Measurements from ENCODE around the gene KIF26B.

KIF26B gene

GRCh38 chr1:245700631-245701030 is 545.8 kb downstream of the KIF26B start:
- H3K36me3 ChIP-seq (ENCODE audit: insufficient read depth, low read length), result no peaks in the 10 kb centered on the region
- H3K27me3 ChIP-seq (ENCODE audit: insufficient read depth, low read length), result no peaks in the 10 kb centered on the region; the same call in 1 of the 2 replicates
- H3F3A ChIP-seq (ENCODE audit: insufficient read depth, low read length), result no peaks in the 10 kb centered on the region
- H3K9me2 ChIP-seq (ENCODE audit: low read depth, low read length), result no peaks in the 10 kb centered on the region
- H3K4me1 ChIP-seq (ENCODE audit: insufficient read depth, low read length, severe bottlenecking), result peaks cover 13% of the 10 kb centered on the region
- H3K9ac ChIP-seq (ENCODE audit: low read length), result no peak overlapping the region
- H3K4me2 ChIP-seq (ENCODE audit: low read length), result no peak overlapping the region
- no peak overlapping the region for H2AFZ ChIP-seq (ENCODE audit: low read length)
- no peak overlapping the region for H3K27ac ChIP-seq (ENCODE audit: low read depth, low read length, poor library complexity, severe bottlenecking)
- H3K9me3 ChIP-seq (ENCODE audit: low read length), result no peaks in the 10 kb centered on the region
- no peaks in the 10 kb centered on the region for H3K79me2 ChIP-seq (ENCODE audit: insufficient read depth, low read length)
- no peaks in the 10 kb centered on the region for H4K20me1 ChIP-seq (ENCODE audit: insufficient read depth, low read length)
- TF ChIP-seq, protein P1, sequence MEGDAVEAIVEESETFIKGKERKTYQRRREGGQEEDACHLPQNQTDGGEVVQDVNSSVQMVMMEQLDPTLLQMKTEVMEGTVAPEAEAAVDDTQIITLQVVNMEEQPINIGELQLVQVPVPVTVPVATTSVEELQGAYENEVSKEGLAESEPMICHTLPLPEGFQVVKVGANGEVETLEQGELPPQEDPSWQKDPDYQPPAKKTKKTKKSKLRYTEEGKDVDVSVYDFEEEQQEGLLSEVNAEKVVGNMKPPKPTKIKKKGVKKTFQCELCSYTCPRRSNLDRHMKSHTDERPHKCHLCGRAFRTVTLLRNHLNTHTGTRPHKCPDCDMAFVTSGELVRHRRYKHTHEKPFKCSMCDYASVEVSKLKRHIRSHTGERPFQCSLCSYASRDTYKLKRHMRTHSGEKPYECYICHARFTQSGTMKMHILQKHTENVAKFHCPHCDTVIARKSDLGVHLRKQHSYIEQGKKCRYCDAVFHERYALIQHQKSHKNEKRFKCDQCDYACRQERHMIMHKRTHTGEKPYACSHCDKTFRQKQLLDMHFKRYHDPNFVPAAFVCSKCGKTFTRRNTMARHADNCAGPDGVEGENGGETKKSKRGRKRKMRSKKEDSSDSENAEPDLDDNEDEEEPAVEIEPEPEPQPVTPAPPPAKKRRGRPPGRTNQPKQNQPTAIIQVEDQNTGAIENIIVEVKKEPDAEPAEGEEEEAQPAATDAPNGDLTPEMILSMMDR (IDR thresholded peaks at IDR 0.05; ENCODE audit: low read length), result no peak
- no peak for TF ChIP-seq EZH2 (IDR thresholded peaks at IDR 0.05; ENCODE audit: borderline replicate concordance, low read length)
- no peak overlapping the region for H3K4me3 ChIP-seq (ENCODE audit: low read depth, low read length, poor library complexity, severe bottlenecking)

- Histone ChIP-seq H3K9me2 (ENCODE audit: low read depth, low read length) (no peaks in the 10 kb centered on the region), H3K36me3 (ENCODE audit: insufficient read depth, low read length) (no peaks in the 10 kb centered on the region), H3F3A (ENCODE audit: insufficient read depth, low read length) (no peaks in the 10 kb centered on the region)
Observed at GRCh38 chr1:245701631-245702030, 546.8 kb downstream of the KIF26B start.

DNA sequence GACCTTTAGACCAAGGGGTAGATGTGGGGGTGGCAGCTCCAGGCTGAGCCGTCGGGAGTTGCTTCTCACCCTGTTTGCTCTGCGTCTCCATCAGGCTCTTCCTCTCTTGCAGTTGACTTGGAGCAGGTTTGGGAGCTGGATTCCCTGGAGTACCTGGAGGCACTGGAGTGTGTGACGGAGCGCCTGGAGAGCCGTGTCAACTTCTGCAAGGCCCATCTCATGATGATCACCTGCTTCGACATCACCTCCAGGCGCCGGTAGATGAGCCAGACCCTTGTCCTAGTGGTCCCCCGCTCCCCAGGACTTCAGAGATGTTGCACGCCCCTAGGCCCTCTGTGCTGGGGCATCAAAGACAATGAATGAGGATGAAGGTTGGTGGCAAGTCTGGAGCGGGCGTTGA is 547.6 kb downstream of the KIF26B start:
- H3K9me3 ChIP-seq (ENCODE audit: low read length), result no peaks in the 10 kb centered on the region
- H2AFZ ChIP-seq (ENCODE audit: low read length), result no peak overlapping the region
- H3K9me2 ChIP-seq (ENCODE audit: low read depth, low read length), result no peaks in the 10 kb centered on the region
- H3F3A ChIP-seq (ENCODE audit: insufficient read depth, low read length), result no peaks in the 10 kb centered on the region
- H3K27ac ChIP-seq (ENCODE audit: low read depth, low read length, poor library complexity, severe bottlenecking), result no peak overlapping the region
- no peaks in the 10 kb centered on the region for H3K79me2 ChIP-seq (ENCODE audit: insufficient read depth, low read length)
- H3K9ac ChIP-seq (ENCODE audit: low read length), result no peak overlapping the region
- no peak overlapping the region for H3K4me2 ChIP-seq (ENCODE audit: low read length)
- peaks cover 13% of the 10 kb centered on the region for H3K4me1 ChIP-seq (ENCODE audit: insufficient read depth, low read length, severe bottlenecking)
- no peaks in the 10 kb centered on the region for H4K20me1 ChIP-seq (ENCODE audit: insufficient read depth, low read length)
- no peak for TF ChIP-seq EZH2 (IDR thresholded peaks at IDR 0.05; ENCODE audit: borderline replicate concordance, low read length)
- TF ChIP-seq, protein P1 (IDR thresholded peaks at IDR 0.05; ENCODE audit: low read length), result no peak
- no peaks in the 10 kb centered on the region for H3K36me3 ChIP-seq (ENCODE audit: insufficient read depth, low read length)
- H3K27me3 ChIP-seq (ENCODE audit: insufficient read depth, low read length), result no peaks in the 10 kb centered on the region
- no peak overlapping the region for H3K4me3 ChIP-seq (ENCODE audit: low read depth, low read length, poor library complexity, severe bottlenecking)

More at GRCh38 chr1:245701631-245702030, 546.8 kb downstream of the KIF26B start:
- Histone ChIP-seq H3K27ac (ENCODE audit: low read depth, low read length, poor library complexity, severe bottlenecking) (no peak overlapping the region), H3K4me1 (ENCODE audit: insufficient read depth, low read length, severe bottlenecking) (peaks cover 13% of the 10 kb centered on the region), H3K9ac (ENCODE audit: low read length) (no peak overlapping the region), H3K79me2 (ENCODE audit: insufficient read depth, low read length) (no peaks in the 10 kb centered on the region), H3K9me3 (ENCODE audit: low read length) (no peaks in the 10 kb centered on the region), H3K4me2 (ENCODE audit: low read length) (no peak overlapping the region), H4K20me1 (ENCODE audit: insufficient read depth, low read length) (no peaks in the 10 kb centered on the region), H3K27me3 (ENCODE audit: insufficient read depth, low read length) (no peaks in the 10 kb centered on the region), H2AFZ (ENCODE audit: low read length) (no peak overlapping the region), H3K4me3 (ENCODE audit: low read depth, low read length, poor library complexity, severe bottlenecking) (no peak overlapping the region)
- TF ChIP-seq, protein P1 (IDR thresholded peaks at IDR 0.05; ENCODE audit: low read length), result no peak
- TF ChIP-seq EZH2 (IDR thresholded peaks at IDR 0.05; ENCODE audit: borderline replicate concordance, low read length), result no peak
